ENCODE measurements around the gene CGRRF1.
A peak's percentile ranks its signal among the peaks of the same experiment; 100 is the strongest.

Gene CGRRF1

GRCh38 chr14:54509546-54510501 lies at the start of gene CGRRF1:
TSS of gene CGRRF1 (plus strand) at chr14:54509906. CDS start at chr14:54509960, 54 bp downstream.
- peak; percentile 98 to 99 (median 99) for DNase-seq

GRCh38 chr14:54462048-54462447 lies 47.7 kb upstream of the CGRRF1 start:
- no peak for DNase-seq

- no peak for DNase-seq
These were observed 44.1 kb upstream of the CGRRF1 start for GRCh38 chr14:54465654-54466053.

GRCh38 chr14:54467280-54467679 lies 42.4 kb upstream of the CGRRF1 start:
- no peak for DNase-seq

- no peak for DNase-seq
These were observed 39.0 kb upstream of the CGRRF1 start for GRCh38 chr14:54470701-54471100.

- DNase-seq, result no peak
These were observed 38.1 kb upstream of the CGRRF1 start for GRCh38 chr14:54471641-54472040.

GRCh38 chr14:54472315-54472714 lies 37.4 kb upstream of the CGRRF1 start:
- DNase-seq, result no peak

GRCh38 chr14:54474232-54474793 lies 35.4 kb upstream of the CGRRF1 start:
- no peak for DNase-seq

GRCh38 chr14:54475187-54475899 lies 34.4 kb upstream of the CGRRF1 start:
- DNase-seq, result no peak

GRCh38 chr14:54475911-54476310 lies 33.8 kb upstream of the CGRRF1 start:
- no peak for DNase-seq

GRCh38 chr14:54478636-54479215 lies 31.0 kb upstream of the CGRRF1 start:
- no peak for DNase-seq

- no peak for DNase-seq
These were observed 28.7 kb upstream of the CGRRF1 start for GRCh38 chr14:54480830-54481562.

- no peak for DNase-seq
These were observed 28.0 kb upstream of the CGRRF1 start for GRCh38 chr14:54481695-54482094.

- no peak for DNase-seq
These were observed 26.5 kb upstream of the CGRRF1 start for GRCh38 chr14:54483073-54483745.

- DNase-seq, result no peak
These were observed 25.9 kb upstream of the CGRRF1 start for GRCh38 chr14:54483846-54484245.

GRCh38 chr14:54486685-54487084 lies 23.0 kb upstream of the CGRRF1 start:
- no peak for DNase-seq

GRCh38 chr14:54487771-54488170 lies 21.9 kb upstream of the CGRRF1 start:
- peak in 1 of 3 experiments; percentile 35 for DNase-seq

- DNase-seq, result no peak
These were observed 21.4 kb upstream of the CGRRF1 start for GRCh38 chr14:54488318-54488645.

- DNase-seq, result peak; percentile 92 to 97 (median 96)
These were observed 20.9 kb upstream of the CGRRF1 start, which contains the start of gene GMFB for GRCh38 chr14:54488646-54489317. TSS of gene GMFB (minus strand) at chr14:54488980. CDS start at chr14:54488927, 53 bp downstream.

- no peak for DNase-seq
These were observed 20.4 kb upstream of the CGRRF1 start for GRCh38 chr14:54489318-54489683.

- peak in 1 of 3 experiments; percentile 35 for DNase-seq
These were observed 19.8 kb upstream of the CGRRF1 start for GRCh38 chr14:54489731-54490444.
